NCI-H1105 treated with DMSO at 0.1 percent for 48 hours (cell line): Measurements from ENCODE around the gene ADAM8.

Source experiments
- DNase-seq: peaks from one replicate; lab custom pipeline; 2025; lab: John Stamatoyannopoulos, UW

The ADAM8 gene

DNA sequence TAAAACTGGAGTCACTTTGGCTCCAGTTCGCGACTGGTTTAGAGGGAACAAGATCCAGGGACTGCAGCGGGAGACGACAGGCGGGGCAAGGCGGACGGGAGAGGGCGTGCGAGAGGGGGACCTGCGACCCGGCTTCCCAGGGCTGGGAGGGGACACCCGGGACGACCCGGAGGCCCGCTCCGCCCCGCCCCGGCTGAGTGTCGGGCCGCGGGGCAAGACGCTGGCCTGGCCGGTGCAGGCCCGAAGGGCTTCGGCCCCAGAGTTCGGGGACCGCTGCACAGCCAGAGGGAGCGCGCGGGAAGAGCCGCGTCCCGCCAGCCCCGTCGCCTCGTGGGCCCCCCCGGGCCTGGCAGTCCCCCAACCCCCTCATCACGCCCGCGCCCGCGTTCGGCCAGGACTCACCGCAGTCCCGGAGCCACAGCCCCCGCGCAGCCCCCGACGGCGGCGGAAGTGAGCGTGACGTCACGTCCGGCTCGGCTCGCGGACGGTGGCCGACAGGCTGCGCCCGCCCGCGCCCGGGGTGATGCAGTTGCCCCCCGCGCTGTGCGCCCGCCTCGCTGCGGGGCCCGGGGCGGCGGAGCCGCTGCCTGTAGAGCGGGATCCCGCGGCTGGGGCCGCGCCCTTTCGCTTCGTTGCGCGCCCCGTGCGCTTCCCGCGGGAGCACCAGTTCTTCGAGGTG is 31.9 kb upstream of the ADAM8 start, which contains the start of the genes TUBGCP2 and ZNF511:
TSS of gene TUBGCP2 (minus strand) at position 452 of the 679 bp plus-strand sequence. CDS start 5,931 bp downstream, outside the sequence.
TSS of gene ZNF511 (plus strand) at position 494 of the 679 bp plus-strand sequence. CDS start at position 524, 30 bp downstream.
- peak; percentile 52 for DNase-seq

DNA sequence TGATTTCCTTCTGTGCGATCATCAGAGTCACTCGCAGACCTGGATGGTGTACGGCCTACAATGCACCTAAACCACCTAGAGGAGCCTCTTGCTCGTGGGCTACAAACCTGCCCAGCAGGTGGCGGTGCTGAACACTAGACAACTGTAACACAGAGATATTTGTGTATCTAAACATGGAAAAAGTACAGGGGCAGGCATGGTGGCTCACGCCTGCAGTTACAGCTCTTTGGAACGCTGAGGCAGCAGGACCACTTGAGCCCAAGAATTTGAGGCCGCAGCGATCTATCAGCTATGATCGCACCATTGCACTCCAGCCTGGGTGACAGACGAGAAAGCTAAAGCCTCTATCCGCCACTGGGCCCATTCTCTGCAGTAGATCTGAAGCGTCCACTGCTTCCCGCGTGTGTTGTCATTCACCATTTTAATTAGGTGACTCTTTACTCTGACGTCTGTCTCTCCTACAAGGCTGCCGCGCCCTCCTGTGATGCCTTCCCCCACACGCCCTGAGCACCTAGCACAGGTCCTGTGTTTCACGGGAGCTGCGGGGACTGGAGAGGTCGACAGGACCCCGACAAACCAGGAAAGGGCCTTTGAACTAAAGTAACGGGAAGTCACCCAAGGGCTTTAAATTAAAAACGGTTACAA is 31.2 kb upstream of the ADAM8 start:
- DNase-seq, result peak; percentile 52

DNA sequence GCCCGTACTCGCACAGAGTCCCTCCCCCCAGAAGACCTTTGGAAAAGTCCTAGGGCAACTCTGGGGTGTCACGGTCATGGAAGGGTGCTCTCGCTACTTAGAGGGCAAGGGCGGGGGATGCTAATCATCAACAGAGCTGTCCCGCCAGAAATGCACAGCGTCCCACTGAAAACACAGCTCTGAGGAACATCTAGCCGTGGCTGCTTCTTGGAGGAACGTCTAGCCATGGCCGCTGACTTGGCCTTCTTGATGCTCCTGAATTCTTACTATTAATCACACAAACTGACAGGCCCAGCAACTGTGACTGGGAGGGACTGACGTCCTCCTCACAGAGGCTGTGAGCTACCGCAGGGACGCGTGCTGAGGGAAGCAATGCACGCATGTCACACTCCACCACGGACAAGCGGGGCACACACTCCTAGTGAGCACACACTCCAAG is 30.3 kb upstream of the ADAM8 start:
- DNase-seq, result no peak

DNA sequence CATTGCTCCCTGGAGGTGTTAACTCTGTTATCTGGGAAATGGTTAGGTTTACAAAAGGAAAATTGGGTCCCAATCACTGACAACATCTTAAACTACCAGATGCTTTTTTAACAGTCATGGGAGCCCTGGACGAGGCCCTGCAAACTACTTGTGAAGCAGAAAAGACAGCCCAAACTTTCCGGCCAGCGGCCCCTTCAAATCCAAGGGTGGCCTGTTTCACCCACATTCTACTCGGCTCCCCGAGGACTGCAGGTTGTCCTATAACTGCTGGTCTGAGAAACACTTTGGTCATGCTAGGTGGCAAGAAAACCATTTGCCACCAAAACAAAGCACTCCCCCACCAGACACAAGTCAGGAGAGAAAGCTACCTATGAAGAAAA is 29.4 kb upstream of the ADAM8 start:
- DNase-seq, result no peak

DNA sequence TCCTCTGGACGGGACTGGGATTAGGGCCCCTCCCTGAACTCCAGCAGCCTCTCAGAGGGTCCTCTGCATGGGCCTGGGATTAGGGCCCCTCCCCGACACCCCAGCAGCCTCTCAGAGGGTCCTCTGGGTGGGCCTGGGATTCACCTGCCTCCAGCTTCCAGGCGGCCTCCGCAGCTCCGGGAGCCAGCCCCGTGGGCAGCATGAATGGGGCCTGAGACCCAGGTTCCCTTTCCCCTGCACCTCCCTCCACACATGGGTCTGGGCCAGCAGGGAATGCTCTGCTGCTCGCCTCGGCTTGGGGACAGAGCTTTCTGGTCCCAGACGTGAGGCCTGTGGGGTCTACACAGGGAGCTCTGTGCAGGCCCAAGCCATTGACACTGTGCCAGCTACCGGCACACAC is 26.5 kb upstream of the ADAM8 start:
- DNase-seq, result no peak

DNA sequence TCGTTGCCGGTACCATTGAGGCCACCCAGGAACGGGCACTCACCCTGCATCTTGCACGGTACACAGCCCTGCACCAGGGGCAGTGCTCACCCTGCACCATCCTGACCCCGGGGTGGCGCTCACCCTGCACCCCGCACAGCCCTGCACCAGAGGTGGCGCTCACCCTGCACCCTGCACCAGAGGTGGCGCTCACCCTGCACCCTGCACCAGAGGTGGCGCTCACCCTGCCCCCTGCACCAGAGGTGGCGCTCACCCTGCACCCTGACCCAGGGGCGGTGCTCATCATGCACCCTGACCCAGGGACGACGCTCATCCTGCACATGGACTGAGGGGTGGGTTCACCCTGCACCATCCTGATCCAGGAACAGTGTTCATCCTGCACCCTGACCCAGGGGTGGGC is 25.6 kb upstream of the ADAM8 start:
- DNase-seq, result no peak

DNA sequence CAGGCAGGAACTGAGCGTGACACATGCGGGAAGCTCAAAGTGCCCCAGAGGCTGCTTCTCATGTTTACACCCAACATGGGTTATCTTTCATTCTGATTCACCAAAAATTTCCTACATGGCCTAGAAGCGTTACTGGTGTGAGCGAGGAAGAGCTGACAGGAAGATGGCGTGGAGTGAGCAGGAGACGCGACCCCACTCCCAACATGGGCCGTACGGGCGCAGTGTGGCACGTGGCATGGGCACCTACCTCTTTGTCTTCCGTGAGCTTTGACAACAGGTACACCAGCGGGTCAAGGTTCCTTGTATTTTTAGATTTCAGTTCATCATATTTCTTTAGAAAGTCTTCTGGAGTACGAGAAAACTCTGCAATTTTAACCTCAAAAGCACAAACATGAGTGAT is 23.1 kb upstream of the ADAM8 start:
- DNase-seq, result no peak

DNA sequence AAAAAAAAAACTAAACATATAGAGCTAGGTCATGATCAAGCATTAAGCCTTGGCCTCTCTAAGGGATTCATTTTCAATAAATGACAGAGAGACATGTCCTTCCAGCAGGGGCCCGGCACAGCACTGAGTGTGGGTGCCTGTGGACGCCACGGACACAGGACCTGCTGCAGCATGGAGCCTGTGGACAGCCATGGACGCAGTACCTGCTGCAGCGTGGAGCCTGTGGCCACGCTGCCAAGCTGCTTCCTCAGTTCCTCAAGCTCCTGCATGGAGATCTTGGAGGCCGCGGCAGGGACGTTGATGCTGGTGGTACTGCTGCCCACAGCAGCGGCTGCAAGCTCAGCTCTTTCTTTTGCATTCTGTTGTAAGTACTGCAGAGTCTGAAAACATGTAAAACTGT is 22.6 kb upstream of the ADAM8 start:
- no peak for DNase-seq

DNA sequence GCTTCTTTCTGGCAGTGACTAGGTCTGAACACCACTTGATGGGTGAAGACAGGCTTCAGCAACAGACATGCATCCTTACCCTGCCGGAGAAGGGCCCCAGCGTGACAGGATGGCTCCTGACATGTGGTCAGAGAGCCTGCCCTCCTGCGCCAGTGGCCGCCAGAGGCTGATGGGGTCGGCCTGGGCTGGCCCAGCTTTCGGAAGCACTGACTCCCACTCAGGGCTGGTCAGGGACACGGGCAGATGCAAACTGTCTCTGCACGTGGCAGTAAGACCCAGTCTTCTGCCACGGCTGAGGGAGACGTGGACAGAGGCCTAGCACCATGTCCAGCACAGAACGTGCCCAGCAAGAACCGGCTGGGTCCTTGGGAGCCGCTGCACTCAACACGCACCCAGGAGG is 21.8 kb upstream of the ADAM8 start:
- DNase-seq, result no peak

DNA sequence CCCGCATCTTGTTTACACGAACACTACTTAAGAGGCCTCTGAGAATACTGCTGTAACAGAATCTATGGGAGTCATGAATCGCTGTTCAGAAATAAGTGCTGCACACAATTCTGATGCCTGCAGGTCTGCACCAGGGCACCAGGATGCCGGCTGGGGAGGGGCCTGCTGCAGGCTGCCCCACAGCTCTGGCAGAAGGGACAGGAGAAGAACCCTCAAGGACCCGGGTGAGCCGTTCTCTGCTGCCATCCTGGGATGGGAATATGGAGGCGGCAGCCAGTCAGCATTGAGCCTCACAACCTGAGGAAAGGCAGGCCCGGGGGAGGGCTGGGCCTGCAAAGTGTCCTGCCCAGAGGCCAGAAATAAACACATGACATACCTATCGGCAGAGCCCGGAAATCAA is 20.8 kb upstream of the ADAM8 start:
- no peak for DNase-seq

DNA sequence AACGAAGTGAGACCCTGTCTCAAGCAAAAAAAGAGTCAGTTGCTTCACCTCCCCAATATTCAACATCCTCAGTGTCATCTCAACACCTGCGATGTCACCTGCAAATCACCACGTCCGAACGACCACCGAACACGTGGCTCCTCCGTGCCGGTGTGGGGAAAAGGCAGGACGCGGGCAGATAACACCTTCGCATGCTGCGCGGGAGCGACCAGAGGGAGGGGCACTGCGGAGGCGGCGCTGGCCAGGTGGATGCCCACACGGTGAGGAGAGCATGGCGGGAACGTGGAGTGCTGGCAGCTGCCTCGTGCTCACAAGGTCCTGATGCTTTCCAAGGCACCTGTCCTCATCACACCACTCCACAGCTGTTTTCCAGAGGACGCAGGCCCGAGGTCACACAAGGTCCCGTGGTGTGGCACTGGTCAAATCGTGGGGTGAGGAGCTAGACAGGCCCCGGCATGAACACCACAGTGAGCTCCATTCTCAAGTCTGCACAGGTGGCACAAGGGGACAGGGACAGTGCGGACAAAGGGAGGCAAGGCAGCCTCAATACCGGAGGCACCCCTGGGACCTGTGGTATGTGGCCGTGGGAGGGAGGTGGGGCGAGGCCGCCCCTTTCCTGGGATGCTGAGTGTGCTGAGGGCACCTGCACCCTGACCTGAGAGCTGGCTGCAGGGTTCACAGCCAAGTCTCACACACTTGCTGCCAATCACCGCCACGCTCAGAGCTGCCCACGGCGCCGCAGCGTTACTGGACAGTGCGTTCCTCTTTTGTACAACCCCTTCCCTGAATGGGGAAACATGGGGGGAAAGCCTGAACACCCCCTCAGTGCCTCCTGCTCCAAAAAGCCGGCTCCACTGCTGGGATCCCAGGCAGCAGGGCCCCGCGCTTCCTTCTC is 19.0 kb upstream of the ADAM8 start:
- no peak for DNase-seq

DNA sequence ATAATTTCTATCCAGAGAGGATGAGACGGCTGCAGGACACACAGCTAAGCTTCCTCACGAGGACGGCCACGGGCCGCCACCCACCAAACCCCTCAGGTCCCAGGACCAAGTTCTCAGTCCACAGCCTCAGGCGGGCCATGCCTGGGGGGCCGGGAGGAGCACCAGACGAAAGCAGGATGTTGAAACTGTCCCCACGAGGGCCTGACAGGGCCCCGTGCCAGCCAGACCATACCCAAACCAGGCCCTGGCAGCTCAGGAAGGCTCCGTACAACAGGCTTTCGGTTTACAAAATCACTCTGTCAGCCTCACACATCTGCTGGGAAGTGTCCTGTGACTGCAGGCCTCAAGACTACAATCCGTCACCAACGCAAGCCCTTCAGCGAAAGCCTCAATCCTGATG is 17.5 kb upstream of the ADAM8 start:
- DNase-seq, result no peak

DNA sequence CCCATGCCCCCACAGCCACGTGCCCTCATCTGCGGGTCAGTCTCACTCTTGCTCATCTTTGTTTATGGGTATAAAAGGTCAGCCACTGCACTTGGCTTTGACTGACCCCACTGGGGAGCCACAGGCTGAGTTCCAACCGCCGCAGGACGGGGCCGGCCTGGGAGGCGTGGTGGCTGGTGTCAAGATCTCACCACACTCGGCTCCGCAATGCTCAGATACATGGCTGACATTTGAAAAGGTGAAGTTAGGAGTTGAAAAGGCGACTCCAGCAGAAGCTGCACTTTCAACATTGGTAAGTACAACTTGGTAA is 17.1 kb upstream of the ADAM8 start:
- DNase-seq, result no peak

DNA sequence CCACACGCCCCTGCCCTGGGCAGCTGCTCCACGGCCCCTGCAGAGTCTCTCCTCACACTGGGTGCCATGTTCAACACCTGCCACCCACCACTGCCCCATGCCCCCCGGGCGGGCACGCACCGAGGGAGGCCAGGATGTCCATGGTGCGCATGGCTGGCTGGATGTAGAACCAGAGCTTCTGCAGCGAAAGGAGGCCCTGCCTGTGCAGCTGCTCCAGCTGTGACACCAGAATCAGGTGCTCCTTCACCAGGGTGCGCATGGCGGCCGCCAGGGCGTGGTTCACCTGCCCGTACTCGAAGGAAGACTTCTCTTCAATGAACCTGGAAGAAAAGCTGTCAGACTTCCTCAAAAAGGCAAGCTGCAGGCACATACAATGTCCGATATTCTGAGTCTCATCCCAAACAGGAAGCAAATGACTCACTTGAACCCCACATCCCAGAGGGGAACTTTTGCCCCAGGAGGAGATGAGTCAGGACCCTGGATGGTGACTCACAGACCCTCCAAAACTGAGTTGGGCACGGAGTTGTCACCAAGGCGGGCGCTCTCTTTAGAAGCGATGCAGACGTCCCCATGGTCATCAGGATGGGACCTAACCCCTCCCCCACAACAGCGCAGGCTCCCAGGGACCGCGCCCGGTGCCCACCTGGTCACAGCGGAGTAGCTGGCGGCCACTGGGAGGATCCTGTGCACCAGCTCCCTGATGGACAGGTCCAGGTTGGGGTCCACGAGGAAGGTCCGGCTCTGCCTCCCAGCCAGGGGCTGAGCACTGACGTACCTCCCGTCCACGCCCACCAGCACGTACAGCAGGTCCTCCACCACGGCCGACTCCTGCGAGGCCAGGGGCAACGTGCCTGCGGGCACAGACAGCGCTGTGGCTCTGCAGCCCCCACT is 16.5 kb upstream of the ADAM8 start:
- DNase-seq, result no peak

DNA sequence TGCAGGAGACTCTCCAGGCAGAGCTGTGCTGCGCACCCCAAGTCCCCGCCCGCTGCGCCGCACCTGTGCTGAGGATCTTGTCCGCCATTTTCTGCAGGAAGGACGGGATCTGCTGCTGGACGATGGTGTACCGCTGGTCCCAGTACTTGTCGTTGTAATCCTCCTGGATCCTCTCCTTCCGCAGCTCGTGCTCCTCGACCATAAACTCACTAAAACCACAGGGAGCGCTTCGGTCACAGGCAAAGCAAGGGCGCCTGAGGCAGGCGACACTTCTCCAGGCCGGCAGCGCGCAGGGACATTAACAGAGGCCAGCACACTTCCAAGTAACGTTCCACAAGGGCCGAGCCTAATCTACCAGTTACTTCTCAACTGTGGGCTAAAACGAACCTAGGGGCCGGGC is 13.1 kb upstream of the ADAM8 start:
- DNase-seq, result no peak

DNA sequence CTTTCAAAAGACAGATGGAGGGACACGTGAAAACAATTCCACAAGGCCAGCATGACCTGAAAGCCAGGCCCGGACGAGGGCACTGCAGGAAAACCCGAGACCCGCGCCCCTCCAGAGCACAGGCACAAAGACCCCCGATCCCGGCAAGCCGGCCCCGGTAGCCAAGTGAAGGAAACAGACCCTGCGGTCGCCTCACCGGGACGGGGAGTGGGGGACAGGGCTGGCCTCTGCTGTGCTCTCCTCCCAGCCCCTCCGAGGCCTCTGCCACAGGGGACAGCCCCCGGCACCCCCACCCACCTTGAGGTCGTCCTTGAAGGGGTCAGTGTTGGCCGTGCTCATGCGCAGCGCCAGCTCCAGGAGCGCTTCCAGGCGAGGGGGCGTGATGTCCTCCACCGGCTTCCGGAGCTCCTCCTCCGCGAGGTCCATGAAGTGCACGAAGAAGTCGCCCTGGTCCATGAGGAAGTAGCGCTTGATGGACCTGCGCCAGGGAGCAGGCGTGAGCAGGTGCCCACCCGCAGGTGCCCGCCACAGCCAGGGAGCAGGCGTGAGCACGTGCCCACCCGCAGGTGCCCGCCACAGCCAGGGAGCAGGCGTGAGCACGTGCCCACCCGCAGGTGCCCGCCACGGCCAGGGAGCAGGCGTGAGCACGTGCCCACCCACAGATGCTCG is 11.3 kb upstream of the ADAM8 start:
- no peak for DNase-seq

DNA sequence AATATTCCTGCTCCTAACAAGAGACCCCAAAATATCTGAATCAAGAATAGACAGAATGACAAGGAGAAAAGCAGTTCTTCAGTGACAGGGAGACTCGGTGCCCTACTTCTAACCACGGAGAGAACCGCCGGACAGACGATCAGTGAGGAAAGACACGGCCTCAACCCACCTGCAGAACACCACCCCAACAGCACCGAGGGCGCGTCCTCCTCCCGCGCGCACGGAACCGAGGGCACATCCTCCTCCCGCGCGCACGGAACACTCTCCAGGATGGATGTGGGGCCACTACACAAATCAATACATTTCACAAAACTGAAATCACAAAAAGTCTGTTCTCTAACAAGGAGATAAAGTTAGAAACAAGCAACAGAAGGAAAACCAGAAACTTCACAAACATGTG is 9.7 kb upstream of the ADAM8 start:
- DNase-seq, result no peak

DNA sequence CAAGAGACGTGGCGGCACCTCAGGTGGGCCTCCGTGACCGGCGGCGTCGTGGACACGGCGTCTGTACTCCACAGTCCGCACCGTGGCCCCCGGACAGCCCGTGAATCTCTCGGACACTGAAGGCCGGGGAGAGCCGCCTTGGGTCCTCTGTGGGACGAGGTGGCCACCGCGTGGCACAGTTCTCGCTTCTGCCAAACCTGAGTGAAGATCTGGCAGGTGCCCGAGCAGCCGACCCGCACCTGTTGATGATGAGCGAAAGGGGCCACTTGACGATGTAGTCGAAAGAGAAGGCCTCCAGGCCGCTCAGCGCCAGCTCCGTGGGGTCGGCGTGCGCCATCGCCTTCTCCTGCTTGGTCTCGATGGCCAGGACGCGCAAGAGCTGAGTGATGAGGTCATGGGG is 8.5 kb upstream of the ADAM8 start:
- DNase-seq, result no peak

DNA sequence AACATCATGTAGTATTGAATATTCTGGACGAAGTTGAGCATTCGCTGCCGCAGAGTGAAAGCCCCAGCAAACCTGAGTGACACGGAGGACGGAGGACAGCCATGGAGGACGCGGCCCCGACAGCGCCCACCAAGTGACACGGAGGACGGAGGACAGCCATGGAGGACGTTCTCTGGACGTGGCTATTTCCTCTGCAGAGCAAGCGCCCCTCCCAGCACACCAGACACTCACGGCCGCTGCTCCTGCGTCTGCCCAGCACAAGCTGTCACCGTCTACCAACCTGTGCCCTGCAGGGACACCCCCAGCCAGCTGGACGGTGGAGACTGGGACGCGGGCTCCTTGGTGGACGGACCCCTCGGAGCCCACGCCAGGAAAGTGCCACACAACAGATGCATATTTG is 7.3 kb upstream of the ADAM8 start:
- DNase-seq, result no peak

DNA sequence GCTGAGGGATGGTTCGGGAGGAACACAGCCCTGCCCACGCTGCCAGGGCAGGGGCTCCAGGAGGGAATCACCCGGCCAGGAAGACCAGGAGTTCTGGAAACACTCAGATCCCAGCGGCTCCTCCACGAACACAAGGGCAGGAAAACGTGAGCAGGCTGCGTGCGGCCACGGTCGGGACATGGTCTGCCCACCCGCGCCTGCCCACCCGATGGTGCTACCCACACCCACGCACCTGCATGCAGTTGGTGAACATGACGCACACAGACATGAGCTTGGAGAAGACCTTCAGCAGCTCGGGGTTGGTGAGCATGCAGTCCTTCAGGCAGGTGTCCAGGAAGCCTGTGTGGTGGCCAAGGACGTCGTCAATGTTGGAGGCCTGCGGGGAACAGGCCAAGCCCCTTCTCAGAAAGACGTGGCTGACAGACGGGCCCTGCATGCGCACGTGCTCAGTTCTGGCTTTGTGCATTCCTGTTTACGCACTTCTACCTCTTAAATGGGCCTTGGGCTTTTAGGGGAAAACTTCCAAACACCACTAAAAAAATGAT is 6.2 kb upstream of the ADAM8 start:
- no peak for DNase-seq
